Activated T-helper 9 cell treated with anti-CD3 and anti-CD28 coated beads, Interleukin-2, amount 50 U/mL, for 16 hours (primary cell): Measurements from ENCODE around the gene PLAC9.

Source experiments
- DNase-seq: peaks from one replicate; pipeline ENCODE4 v3.0.0-alpha.2; 2020; ENCODE audit warnings: low read depth

The PLAC9 gene

DNA sequence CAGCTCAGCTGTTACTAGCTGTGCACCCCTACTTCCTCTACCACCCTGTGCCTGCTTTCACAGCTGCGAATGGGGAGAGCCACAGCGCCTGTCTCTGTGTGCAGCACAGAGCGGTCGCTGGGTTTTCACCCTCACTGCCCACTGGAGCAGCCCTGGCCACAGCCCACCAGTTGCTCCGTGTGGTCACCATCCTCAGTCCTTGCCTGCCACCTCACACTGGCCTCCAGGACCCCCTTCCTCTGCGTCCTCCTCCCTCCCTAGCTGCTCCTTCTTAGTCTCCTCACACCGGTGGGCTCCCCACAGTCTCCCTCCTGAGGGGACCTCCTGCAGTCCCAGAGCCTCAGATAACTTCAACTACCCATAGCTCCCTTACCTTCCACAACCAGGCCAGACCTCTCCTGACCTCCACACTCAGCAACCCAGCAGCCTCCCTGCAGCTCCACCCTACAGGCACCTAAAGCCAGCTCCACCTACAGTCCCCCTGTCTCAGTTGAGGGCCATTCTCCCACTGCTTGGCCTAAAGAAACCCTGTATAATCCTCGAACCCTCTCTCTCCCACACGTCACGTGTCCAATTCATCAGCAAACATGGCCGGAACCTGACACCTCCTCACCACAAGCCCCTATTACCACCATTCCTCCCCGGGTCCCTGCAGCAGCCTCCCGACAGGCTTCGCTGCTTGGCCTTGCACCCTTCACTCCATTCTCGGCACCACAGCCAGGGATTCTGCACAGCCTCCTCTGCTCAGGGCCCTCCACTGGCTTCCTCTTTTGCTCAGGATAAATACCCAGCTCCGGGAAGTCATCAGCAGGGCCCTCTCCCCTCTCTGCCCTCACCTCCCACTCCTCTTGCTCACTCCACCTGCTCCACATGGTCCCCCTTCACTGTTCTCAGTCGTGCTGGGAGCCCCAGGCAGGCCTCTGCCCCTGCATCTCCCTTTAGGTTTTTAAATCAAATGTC lies 28.1 kb downstream of the PLAC9 start:
- DNase-seq: no peak

DNA sequence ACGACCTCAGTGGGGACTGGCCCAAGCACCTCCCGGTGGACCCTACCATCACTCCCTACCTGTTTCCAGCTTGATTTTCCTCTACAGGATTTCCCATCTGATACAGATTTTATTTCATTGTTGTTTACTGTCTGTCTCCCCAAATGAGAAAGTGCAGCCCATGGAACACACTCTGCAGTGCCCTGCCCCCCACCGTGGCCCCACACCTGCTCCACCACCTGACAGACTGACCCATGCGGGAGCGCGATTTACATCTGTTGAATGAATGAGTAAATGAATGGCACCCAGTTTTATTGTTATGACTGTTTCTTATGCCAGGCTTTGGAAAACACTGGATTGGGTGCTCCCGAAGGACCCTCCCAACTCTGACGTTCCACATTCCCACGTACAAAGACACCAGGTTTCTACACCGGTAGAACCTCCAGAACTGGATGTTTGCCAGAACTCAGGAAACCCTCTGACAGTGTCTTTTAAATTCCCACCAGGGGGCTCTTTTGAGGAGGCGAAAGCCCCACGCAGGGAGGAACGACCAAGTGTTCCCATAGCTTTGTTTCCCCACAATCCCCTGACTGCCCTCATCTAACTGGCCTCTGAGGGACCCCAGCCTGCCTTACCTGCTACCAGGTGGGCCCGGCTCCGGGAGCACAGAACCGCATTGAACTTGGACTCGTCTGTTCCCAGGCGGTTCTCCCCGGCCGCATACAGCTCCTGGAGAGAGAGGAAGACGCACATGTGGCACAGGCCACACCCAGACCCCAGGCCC lies 29.0 kb downstream of the PLAC9 start:
- DNase-seq: no peak

DNA sequence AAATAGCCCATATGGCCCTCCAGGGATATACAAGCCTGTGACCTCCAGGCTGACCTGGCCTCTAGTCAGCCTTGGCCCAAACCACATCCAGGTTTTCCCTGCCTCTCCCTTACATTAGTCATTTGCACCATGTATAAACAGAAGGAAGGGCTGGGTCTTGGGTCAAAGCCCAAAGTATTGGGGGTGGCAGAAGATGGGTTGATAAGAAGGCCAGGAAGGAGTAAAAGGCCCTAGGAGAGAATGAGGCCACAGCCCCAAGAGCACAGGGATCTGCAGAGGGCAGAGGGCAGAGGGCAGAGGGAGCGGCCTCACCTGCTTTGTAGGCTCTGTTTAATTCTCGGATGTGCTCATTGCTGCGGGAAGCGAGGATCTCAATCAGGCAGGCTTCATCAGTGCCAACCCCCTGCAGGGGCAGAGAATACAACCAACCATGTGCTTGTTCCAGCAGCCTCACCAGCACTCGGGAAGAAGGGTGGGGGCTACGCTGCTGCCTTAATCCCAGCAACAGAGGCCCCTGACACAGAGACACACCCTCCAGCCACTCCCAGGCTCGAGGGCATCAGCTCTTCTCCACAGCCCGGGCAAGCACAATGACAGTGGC lies 31.3 kb downstream of the PLAC9 start:
- DNase-seq: no peak

DNA sequence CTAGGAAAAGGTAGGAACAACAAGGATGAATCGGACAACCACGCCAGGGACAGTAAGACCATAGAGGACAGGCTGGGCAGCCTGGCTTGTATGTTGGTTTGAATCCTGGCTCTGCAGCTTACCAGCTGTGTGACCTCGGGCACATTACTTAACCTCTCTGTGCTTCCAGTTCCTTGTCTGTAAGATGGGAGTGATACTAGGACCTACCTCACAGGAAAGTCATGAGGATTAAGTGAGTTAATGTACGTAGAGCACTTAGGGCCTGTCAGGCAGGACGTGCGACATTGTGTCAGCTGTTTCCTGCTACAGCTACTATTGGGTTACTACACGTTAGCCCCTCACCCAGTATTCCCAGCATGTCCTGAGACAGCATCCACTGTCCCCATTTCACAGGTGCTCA lies 32.1 kb downstream of the PLAC9 start:
- DNase-seq: no peak

DNA sequence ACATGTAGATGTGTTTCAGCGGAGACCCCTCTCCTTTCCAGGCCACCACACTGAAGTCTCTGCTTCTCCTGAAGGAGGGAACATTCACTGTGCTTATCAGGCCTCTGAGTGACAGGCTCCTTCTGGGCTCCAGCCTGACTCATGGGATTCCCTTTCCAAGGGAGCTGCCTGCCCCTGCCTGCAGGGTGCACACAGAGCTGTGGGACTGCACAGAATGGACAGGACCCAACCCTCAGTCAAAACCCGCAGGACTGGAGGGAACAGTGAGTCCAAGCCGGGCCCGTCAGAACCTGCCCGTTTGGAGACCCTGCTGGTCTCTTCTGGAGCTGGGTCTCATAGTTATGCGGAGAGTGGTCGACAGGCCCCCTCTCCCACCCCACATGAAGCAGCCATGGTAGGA lies 32.6 kb downstream of the PLAC9 start:
- no peak for DNase-seq

DNA sequence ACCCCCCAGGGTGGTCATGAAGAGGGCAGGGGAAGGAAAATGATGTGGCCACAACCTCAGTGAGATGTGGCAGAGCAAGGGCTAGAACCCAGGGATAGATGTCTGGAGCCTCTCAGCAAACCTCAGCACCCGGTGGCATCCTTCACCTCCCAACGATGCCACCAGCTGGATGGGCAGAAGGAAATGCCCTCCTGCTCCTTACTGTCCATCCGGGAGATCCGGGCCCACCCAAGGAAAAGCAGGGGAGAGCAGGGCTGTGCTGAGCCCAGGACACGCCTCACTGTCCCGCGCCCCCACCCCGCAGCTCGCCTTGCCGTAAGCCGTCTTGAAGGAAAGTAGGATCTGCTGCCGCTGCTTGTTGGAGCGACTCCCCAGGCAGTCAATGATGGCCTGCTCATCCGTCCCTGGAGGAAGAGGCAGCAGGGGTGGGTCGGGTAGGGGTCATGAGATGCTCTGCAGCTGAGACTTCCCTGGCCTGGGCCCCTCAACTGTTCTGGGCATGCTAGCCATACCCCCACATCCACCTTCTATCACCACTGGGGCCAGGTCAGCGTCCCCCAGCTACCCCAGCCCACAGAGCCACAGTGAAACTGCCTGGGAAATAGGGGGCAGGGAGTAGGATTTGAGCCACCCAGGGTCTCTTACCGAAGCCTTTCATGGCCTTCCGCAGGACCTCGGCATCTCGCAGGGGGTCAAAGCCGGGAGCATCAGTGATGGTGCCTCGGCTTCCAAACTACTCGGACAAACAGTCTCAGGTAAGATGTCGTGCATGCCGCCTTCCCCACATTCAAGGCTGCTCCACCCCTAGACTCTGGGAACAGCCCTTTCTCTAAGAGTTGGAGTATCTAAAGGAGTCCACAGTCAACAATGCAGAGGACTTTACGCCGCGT lies 34.3 kb downstream of the PLAC9 start:
- no peak for DNase-seq

DNA sequence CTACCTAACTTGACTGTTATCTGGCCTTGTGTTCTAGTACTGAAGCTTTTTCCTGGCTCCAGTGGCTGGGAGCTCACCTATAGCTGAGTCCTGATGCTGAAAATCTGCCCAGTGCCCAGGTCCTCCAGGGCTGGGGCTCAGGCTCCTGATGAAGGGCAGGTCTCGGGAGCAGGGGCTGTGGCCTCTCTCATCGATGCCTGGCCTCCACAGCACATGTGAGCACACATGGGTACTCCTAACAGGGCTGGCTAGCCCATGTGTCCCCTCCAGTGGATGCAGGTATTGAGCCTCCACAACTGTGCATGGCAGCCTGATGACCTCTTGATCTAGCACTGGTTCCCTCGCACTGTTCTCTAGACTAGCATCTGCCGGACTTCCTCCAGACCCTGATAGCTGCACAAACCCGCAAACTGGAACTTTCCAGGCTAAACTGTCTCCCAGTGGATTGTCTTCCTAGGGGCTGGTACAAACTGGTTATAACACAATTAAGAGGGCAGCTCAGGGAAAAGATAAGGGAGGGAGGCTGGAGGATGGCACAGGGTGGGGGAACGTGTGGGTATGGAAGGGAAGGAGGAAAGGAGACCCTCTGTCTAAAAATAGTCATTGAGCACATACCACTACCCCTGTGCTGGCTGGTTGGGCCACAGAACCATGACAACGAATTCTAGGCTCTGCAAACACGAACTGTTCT lies 35.1 kb downstream of the PLAC9 start:
- DNase-seq: no peak

DNA sequence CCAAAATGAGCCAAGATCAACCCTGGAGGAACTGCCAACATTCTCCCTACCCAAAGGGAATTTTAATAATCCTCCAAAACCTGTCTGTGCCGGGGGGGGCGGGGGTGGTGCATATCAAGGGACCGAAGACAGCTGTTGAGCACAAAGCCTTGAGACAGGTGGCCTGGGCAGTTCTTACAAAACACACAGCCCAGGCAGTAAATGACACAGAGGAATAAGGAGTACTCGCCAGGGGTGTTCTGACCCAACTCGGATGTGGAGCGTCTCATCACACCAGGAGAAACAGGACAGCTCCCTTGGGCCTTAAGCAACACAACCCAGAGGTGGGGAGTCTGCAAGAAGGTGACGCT lies 35.6 kb downstream of the PLAC9 start:
- DNase-seq: no peak

DNA sequence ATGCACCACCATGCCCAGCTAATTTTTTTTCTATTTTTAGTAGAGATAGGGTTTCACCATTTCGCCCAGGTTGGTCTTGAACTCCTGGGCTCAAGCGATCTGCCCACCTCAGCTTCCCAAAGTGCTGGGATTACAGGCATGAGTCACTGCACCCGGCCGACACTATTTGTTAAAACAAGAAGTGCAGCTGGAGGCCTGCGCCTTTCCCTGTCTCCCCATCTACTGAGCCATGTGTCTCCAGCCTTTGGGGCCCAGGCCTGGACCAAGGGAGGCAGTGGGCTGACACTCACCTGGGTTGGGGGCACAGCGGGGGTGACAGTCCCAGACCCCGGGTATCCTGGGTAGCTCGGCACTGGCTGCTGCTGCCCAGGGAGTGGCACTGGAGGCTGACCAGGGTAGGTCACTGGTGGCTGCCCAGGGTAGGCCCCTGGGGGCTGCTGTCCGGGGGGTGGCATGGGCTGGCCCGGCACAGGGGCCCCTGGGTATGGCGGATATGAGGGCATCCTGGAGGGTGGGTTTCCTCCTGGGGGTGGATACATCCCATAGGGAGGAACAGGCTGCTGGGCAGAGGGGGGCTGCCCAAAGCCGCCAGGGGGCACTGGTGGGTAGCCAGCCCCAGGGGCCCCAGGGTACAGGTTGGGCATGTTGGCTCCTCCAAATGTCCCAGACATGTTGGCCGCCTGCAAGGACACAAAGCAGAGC lies 36.3 kb downstream of the PLAC9 start:
- DNase-seq: peak; percentile 7

DNA sequence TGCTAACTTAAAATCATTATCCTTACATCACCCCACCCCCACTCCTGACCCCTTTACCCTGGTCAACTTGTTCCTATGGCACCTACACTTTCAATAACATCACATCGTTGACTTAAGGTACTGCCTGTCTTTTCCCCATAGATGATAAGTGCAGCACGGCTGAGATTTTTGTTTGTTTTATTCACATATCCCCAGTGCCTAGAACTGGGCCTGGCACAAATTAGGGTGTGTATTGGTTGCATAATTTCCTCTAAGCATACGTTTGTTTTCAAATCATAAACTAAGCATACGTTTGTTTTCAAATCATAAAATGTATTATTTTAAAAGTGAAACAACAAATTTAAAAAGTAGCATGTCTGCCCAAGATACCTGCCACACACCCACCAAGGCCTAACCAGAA lies 37.5 kb downstream of the PLAC9 start:
- DNase-seq: no peak

DNA sequence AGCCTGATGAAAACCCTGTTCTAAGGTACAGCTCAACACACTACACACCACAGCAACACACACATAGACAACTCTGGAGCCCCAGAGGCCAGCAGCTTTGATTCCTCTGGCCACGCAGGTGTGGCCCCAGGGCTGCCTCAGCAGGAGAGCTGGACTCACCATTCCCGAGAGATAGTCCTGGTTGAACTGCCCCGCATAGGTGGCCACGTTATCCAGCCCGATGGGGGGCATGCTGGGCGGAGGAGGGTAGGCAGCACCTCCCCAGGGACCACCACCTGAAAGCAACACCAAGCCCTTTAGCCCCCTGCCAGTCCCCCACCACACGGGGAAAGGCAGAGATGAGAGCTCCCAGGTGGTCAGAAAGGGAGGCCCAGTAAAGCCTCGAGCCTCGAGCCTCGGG lies 38.1 kb downstream of the PLAC9 start:
- DNase-seq: no peak

DNA sequence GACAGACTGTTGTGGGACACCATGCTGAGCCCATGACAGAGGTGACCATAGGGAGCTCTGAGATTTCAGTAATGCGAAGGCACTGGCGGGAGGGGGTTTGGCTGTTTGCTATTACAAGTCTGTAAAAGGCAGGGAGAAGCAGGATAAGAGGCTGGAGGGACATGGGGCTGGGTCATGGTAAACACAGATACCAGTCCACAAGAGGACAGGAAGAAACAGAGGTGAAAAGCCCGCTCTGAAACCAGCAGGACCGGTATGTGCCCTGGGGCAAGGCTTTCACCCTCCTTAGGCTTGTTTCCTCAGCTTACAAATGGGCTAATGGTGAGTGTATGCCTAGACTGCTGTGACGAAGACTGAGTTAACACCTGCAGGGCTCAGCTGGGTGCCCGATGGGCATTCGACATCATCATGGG lies 38.7 kb downstream of the PLAC9 start:
- no peak for DNase-seq

DNA sequence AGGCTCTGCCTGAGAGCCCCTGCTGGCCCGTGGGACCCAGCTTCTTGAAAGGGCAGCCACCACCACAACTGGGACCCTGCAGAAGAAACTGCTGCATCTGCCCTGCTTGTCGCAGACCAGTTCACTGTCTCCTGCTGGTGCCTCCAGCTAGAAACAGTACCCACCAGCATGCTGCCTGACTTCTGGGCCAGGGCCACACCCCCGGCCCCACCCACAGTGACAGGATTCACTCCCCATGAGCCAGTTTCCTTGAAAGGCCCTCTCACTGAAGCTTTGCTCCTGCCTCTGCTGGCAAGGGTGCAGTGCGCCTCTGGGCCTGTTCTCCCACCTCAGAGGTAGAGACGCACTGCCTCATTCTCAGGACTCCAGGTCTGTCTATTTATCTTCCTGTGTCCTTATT lies 40.4 kb downstream of the PLAC9 start:
- DNase-seq: no peak

DNA sequence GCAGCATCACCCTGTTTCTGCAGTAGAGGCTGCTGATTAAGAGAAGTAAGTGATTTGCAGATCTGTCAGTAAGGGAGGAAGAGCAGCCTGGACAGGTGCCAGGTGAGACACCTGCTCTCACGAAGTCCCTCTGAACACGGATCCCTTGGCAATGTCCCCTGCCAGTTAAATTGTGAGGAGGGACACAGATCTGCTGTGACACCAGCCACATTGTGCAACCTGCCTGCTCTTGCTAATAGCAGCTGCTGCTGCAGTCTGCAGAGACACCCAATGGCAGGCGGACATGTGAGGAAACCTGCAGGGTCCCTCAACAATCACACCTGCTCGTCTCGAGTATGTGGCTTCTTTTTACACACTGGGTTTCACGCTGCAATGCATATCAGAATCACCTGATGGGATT lies 40.9 kb downstream of the PLAC9 start:
- DNase-seq: no peak

DNA sequence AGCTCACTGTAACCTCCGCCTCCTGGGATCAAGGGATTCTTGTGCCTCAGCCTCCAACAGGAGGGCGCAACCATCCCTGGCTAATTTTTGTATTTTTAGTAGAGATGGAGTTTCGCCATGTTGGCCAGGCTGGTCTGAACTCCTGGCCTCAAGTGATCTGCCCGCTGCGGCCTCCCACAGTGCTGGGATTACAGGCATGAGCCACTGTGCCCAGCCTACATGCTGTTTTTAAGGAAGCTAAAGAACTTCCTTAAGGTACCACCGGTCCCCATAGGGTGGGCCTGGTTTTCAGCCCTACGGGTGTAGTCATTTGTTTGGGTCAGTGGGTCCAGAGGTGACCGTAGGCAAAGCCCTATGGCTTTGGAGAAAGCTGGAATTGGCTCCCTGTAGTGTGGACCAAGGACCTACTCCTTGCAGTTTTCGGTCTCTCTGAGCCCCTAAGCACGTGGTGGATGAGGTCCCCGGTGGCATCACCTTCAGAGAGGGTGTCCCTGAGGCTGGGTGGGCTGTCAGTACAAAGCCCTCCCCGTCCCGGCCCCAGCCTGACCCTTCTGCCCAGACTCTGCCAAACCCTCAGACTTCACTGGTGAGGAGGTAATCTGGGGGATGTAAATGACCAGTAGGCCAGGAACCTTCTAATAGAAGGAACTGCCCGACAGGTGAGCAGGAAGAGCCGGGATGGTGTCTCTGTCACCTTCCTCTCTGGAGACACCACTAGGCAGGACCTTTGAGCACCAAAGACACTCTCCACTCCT lies 42.3 kb downstream of the PLAC9 start:
- no peak for DNase-seq

DNA sequence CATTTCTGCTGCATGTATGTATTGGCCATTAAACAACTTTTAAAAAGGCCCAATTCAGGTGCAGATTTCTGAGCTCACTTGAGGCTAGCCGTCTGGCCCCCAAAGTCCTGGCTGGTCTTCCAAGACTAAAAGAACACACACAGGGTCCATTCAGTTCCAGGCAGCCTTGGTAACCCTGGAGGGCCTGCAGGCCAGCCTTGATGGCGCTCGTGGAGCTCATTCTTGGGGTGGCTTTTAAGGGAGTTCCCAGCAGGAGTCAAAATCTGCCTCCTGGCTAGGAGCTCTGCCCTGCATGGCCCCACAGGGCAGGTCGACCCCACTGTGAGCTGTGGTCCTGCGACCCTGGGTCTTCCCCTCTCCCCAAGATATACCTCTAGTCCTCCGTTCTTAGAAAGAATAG lies 44.0 kb downstream of the PLAC9 start:
- DNase-seq: no peak

DNA sequence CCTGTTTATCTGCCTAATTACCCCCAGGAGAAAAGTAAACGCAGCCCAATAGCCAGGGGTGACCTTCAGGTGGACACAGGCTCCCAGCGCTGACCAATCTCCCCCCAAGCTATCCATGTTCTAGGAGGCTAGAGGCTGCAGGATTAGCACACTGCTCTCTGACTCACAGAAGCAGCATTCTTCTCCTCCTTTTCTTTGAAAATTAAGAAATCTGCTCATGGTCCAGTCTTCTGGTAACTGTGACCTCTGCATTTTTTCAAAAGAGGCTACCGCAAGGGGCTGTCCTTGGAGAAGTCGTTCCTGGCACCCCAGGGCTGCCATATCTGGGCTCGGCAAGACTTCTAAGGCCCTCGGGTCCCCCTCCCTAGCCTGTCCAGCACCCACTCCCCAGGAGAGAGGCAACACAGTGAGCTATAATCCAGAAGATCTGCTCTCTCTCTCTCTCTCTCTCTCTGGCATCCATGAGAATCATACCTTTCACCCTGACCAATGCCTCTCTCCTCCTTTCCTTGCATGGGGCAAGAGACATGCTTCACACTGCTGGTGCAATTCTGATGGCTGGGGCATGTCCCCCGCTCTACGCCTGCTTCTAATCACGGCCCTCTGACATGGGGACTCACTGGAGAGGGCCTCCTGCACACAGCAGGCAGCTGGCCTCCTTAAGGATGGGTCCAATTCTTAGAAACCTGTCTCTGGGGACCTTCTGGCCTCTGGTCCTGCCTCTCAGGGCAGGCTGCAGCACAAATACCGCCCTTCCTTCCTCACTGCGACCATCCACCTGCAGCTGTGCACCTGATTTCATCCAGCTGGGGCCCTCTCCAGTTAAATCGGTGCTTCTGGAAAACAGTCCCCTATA lies 45.5 kb downstream of the PLAC9 start:
- DNase-seq: no peak

DNA sequence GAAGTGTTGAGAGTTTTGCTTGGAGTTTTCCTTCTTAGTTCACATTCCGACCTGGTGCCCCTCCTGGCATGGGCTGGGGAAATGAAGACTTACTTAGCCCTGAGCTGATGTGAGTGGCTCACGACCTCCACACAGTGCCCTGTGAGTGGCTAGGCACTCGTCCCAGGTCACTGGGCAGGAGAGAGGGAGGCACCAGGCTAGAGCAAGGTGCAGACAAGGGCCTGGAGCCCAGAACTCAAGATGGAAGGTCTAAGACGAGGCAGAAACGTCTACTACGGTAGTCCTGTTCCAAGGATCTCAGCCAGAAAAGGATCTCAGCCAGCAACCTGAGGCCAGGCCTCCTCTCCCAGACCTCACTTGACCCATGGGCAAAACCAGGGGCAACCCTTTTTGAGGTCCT lies 50.5 kb downstream of the PLAC9 start:
- no peak for DNase-seq

DNA sequence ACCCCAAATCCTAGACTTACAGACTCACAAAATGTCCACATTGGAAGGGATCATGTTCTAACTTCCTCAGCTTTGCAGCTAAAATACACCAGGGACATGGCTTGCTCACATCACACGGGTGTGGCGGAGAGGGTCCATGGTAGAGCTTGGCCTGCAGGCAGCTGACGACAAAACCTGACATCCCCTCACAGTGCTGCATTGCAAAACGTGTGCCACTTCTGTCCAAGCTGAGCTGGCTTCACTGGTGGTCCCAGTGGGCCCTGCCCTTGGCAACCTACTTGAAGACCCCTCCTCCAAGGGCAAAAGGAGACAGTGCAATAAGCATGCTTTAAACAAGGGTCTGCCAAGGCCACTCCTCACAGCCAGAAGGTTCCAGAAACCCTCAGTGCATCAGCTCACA lies 50.9 kb downstream of the PLAC9 start:
- no peak for DNase-seq
